ENCODE results near the gene BICRA. TPM values are rescaled to one million over a fixed set of nuclear protein-coding genes. Genes with fewer than 3 reads are reported as not detected.

BICRA gene
- total and polyA plus RNA-seq, 9 of the 15 experiments (the other 6 are each of a cell fraction or from before 2014, with no cell fraction given), result 0.01 to 8.8 (median 1.2) TPM

DNA sequence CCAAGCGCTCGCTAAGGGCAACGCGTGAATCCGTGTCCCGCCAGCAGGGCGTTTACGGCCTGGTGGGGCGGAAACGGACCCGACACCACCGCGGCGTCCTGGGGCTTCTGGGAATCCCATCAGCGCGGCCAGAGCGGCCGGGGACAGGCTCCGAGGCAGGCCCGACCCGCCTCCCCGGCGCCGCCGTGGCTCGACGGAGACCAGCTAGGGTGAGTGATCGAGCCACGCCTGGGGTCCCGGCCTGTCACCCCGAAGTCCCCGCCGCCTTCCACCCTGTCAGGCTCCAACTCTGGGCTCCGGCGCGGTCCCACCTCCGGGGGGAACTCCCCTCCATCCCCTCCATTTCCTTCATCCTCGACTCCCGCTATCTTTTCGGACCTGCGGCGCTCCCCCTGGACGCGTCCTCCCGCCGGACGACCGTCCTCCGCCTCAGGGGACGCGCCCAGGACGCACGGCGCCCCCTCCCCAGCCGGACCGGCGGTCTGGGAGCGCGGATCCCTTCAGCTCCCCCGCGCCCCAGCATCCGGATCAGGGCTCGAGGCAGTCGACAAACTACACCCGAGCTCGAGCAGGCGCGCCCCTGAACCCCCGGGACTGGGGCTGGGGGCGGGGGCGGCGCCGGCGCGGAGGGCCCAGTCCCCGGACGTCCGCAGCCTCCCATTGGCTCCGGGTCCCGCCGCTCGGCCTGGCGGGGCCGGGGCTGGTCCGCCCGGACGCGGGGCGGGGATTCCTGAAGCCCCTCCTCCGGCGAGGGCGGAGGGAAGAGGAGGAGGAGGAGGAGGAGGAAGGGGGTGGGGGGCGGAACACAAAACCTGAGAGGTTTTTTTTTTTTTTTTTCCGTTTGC lies 638 bp upstream of the BICRA start (continued):
- TF ChIP-seq, protein P1, sequence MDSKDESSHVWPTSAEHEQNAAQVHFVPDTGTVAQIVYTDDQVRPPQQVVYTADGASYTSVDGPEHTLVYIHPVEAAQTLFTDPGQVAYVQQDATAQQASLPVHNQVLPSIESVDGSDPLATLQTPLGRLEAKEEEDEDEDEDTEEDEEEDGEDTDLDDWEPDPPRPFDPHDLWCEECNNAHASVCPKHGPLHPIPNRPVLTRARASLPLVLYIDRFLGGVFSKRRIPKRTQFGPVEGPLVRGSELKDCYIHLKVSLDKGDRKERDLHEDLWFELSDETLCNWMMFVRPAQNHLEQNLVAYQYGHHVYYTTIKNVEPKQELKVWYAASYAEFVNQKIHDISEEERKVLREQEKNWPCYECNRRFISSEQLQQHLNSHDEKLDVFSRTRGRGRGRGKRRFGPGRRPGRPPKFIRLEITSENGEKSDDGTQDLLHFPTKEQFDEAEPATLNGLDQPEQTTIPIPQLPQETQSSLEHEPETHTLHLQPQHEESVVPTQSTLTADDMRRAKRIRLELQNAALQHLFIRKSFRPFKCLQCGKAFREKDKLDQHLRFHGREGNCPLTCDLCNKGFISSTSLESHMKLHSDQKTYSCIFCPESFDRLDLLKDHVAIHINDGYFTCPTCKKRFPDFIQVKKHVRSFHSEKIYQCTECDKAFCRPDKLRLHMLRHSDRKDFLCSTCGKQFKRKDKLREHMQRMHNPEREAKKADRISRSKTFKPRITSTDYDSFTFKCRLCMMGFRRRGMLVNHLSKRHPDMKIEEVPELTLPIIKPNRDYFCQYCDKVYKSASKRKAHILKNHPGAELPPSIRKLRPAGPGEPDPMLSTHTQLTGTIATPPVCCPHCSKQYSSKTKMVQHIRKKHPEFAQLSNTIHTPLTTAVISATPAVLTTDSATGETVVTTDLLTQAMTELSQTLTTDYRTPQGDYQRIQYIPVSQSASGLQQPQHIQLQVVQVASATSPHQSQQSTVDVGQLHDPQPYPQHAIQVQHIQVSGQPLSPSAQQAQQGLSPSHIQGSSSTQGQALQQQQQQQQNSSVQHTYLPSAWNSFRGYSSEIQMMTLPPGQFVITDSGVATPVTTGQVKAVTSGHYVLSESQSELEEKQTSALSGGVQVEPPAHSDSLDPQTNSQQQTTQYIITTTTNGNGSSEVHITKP (IDR thresholded peaks at IDR 0.05; ENCODE audit: partially characterized antibody), result no peak
- peak; percentile 86 for TF ChIP-seq RBFOX2 (IDR thresholded peaks at IDR 0.05; ENCODE audit: low read depth, low read length)
- TF ChIP-seq, protein P2, sequence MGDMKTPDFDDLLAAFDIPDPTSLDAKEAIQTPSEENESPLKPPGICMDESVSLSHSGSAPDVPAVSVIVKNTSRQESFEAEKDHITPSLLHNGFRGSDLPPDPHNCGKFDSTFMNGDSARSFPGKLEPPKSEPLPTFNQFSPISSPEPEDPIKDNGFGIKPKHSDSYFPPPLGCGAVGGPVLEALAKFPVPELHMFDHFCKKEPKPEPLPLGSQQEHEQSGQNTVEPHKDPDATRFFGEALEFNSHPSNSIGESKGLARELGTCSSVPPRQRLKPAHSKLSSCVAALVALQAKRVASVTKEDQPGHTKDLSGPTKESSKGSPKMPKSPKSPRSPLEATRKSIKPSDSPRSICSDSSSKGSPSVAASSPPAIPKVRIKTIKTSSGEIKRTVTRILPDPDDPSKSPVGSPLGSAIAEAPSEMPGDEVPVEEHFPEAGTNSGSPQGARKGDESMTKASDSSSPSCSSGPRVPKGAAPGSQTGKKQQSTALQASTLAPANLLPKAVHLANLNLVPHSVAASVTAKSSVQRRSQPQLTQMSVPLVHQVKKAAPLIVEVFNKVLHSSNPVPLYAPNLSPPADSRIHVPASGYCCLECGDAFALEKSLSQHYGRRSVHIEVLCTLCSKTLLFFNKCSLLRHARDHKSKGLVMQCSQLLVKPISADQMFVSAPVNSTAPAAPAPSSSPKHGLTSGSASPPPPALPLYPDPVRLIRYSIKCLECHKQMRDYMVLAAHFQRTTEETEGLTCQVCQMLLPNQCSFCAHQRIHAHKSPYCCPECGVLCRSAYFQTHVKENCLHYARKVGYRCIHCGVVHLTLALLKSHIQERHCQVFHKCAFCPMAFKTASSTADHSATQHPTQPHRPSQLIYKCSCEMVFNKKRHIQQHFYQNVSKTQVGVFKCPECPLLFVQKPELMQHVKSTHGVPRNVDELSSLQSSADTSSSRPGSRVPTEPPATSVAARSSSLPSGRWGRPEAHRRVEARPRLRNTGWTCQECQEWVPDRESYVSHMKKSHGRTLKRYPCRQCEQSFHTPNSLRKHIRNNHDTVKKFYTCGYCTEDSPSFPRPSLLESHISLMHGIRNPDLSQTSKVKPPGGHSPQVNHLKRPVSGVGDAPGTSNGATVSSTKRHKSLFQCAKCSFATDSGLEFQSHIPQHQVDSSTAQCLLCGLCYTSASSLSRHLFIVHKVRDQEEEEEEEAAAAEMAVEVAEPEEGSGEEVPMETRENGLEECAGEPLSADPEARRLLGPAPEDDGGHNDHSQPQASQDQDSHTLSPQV (IDR thresholded peaks at IDR 0.05), result no peak
- TF ChIP-seq CBX2 (IDR thresholded peaks at IDR 0.05; ENCODE audit: insufficient read depth, low read length, poor library complexity, severe bottlenecking), result no peak
- TF ChIP-seq PTRF (tag; IDR thresholded peaks at IDR 0.05), result no peak
- TF ChIP-seq, protein P3, sequence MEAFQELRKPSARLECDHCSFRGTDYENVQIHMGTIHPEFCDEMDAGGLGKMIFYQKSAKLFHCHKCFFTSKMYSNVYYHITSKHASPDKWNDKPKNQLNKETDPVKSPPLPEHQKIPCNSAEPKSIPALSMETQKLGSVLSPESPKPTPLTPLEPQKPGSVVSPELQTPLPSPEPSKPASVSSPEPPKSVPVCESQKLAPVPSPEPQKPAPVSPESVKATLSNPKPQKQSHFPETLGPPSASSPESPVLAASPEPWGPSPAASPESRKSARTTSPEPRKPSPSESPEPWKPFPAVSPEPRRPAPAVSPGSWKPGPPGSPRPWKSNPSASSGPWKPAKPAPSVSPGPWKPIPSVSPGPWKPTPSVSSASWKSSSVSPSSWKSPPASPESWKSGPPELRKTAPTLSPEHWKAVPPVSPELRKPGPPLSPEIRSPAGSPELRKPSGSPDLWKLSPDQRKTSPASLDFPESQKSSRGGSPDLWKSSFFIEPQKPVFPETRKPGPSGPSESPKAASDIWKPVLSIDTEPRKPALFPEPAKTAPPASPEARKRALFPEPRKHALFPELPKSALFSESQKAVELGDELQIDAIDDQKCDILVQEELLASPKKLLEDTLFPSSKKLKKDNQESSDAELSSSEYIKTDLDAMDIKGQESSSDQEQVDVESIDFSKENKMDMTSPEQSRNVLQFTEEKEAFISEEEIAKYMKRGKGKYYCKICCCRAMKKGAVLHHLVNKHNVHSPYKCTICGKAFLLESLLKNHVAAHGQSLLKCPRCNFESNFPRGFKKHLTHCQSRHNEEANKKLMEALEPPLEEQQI (IDR thresholded peaks at IDR 0.05), result no peak
- peak; percentile 88 for TF ChIP-seq RBBP5 (IDR thresholded peaks at IDR 0.05; ENCODE audit: borderline replicate concordance, insufficient read depth, low read length, poor library complexity, severe bottlenecking)
- no peak for TF ChIP-seq ZNF184 (CRISPR knock-in tag; IDR thresholded peaks at IDR 0.05)
- TF ChIP-seq PRMT5 (CRISPR knock-in tag; IDR thresholded peaks at IDR 0.05), result no peak; the same call in 1 of the 2 replicates
- TF ChIP-seq ZNF143 (CRISPR knock-in tag; IDR thresholded peaks at IDR 0.05), result peak; percentile 62; the same call in 1 of the 2 replicates
- TF ChIP-seq TCF7L2 (IDR thresholded peaks at IDR 0.05; ENCODE audit: low read depth, low read length), result no peak
- peak; percentile 67 for TF ChIP-seq CXXC5 (CRISPR knock-in tag; IDR thresholded peaks at IDR 0.05)
- TF ChIP-seq NCOR1 (IDR thresholded peaks at IDR 0.05), result 0 out of 2 replicates have a peak, but pooled peaks have one; percentile 6
- no peak for TF ChIP-seq NCOA1 (IDR thresholded peaks at IDR 0.05; ENCODE audit: low read depth)
- TF ChIP-seq KAT7 (CRISPR knock-in tag; IDR thresholded peaks at IDR 0.05; ENCODE audit: borderline replicate concordance), result no peak
- no peak for TF ChIP-seq ZNF324 (CRISPR knock-in tag; IDR thresholded peaks at IDR 0.05)
- TF ChIP-seq NFYB (IDR thresholded peaks at IDR 0.05; ENCODE audit: extremely low read depth, insufficient read length), result peak; percentile 73

All from K562 (cell line).